K562 (cell line): ENCODE results near the gene EMID1. TPM values are rescaled to one million over a fixed set of nuclear protein-coding genes. Genes with fewer than 3 reads are reported as not detected.

ENCODE experiments used
- CHAMP1 ChIP-seq: fragments of 450-650 bp; IDR thresholded peaks from 2 replicates; pipeline ENCODE4 v1.6.1; 2016; ENCODE audit warnings: mild to moderate bottlenecking
- HDAC6 ChIP-seq: IDR thresholded peaks from 2 replicates; pipeline ENCODE4 v1.6.1; 2012; ENCODE audit warnings: low read depth, mild to moderate bottlenecking, control low read depth, inconsistent platforms, low read length, moderate library complexity
- HLTF ChIP-seq: fragments of 450-650 bp; IDR thresholded peaks from 2 replicates; pipeline ENCODE4 v1.6.1; 2016
- POLR3G ChIP-seq: IDR thresholded peaks from 2 replicates; pipeline ENCODE4 v1.6.1; 2011; ENCODE audit not compliant: insufficient read length, insufficient replicate concordance; ENCODE audit errors: extremely low read depth
- REST ChIP-seq, 2 experiments: fragments of 450-650 bp; formaldehyde crosslinking in 1 of 2; IDR thresholded peaks; 2 replicates each; pipeline versions ENCODE4 v1.4.0 to v1.6.1; 2014 to 2020; ENCODE audit warnings: mild to moderate bottlenecking in 2 of 2, borderline replicate concordance in 1 of 2, low read depth in 1 of 2
- TFAP4 ChIP-seq: sonication (generic); formaldehyde crosslinking; IDR thresholded peaks from 2 replicates; pipeline ENCODE4 v1.8.0; 2022; ENCODE audit warnings: missing genetic modification reagents, mild to moderate bottlenecking, moderate library complexity, borderline replicate concordance
- YBX1 ChIP-seq: fragments of 450-650 bp; IDR thresholded peaks from 2 replicates; pipeline ENCODE4 v1.7.1; 2016; ENCODE audit warnings: mild to moderate bottlenecking
- ZNF280B ChIP-seq: fragments of 250-450 bp; sonication (Bioruptor Pico); IDR thresholded peaks from 2 replicates; pipeline ENCODE4 v1.5.1; 2021; ENCODE audit warnings: mild to moderate bottlenecking
- ZNF431 ChIP-seq: sonication (generic); formaldehyde crosslinking; IDR thresholded peaks from 2 replicates; pipeline ENCODE4 v1.8.0; 2022; ENCODE audit warnings: mild to moderate bottlenecking, missing genetic modification reagents
- ZNF707 ChIP-seq: fragments of 250-450 bp; sonication (Bioruptor Pico); conservative IDR thresholded peaks from 2 replicates; pipeline ENCODE4 v1.8.0; 2022; ENCODE audit warnings: inconsistent platforms, mild to moderate bottlenecking, moderate library complexity
- polyA plus RNA-seq, 8 experiments: library from polyadenylated mRNA; depleted of rRNA in 4 of 8; stranded (reverse) in 5 of 8; unstranded in 3 of 8; fragments of >200 nt; fragmentation: Nextera tagmentation in 2 of 8; fragmentation: Illumina TruSeq in 1 of 8; extraction: Ambion mirVana in 2 of 8; extraction: Trizol in 1 of 8; gene quantifications; 2 replicates each; pipeline versions ENCODE4 v1.2.1 to v1.2.3, GENCODE V29; 2011 to 2014; ENCODE audit warnings: inconsistent platforms in 1 of 8, missing spikeins in 1 of 8
- total RNA-seq, 7 experiments: library from RNA; depleted of rRNA in 6 of 7; stranded (reverse); fragments of >200 nt in 6 of 7; fragmentation: Illumina TruSeq in 2 of 7; extraction: Trizol in 2 of 7; gene quantifications; 2 replicates each; pipeline versions ENCODE4 v1.2.1 to v1.2.3, GENCODE V29; 2011 to 2021; ENCODE audit warnings: low replicate concordance in 1 of 7

The EMID1 gene
- total and polyA plus RNA-seq, 9 of the 15 experiments (the other 6 are each of a cell fraction or from before 2014, with no cell fraction given) = 0.15 to 7.2 (median 2.7) TPM

GRCh38 chr22:29268511-29269229 is 63.0 kb downstream of the EMID1 start (continued):
- TF ChIP-seq REST (IDR thresholded peaks at IDR 0.05; ENCODE audit: borderline replicate concordance) = 0 out of 2 replicates have a peak, but pooled peaks have one; percentile 3
- TF ChIP-seq REST (CRISPR knock-in tag; IDR thresholded peaks at IDR 0.05; ENCODE audit: low read depth) = no peak
- TF ChIP-seq YBX1 = no peak
- TF ChIP-seq CHAMP1 = no peak
- no peak for TF ChIP-seq ZNF707 (CRISPR knock-in tag)
- no peak for TF ChIP-seq ZNF280B (CRISPR knock-in tag)
- no peak for TF ChIP-seq TFAP4
- TF ChIP-seq ZNF431 (CRISPR knock-in tag) = no peak
- no peak for TF ChIP-seq HDAC6
- TF ChIP-seq HLTF = no peak
- no peak for TF ChIP-seq POLR3G
